Neutrophil (primary cell): Measurements from ENCODE around the gene CNKSR1.

ENCODE experiments used
- H3K27ac ChIP-seq: fragments of 200-600 bp; sonication (generic); 2 replicates; pipeline ENCODE4 v1.5.1; 2016; ENCODE audit warnings: mild to moderate bottlenecking, moderate library complexity
- H3K27me3 ChIP-seq: fragments of 200-600 bp; sonication (generic); 2 replicates; pipeline ENCODE4 v1.6.0; 2016; ENCODE audit warnings: mild to moderate bottlenecking
- H3K36me3 ChIP-seq: fragments of 200-600 bp; sonication (generic); 2 replicates; pipeline ENCODE4 v1.5.1; 2017
- H3K4me1 ChIP-seq, 2 experiments: fragments of 200-600 bp in 1 of 2; sonication (generic) in 1 of 2; 1 replicate in 1 of 2; 2 replicates in 1 of 2; pipeline versions ENCODE4 v1.5.1 to v1.6.1; 2013 to 2016; ENCODE audit warnings: low read depth in 1 of 2, low read length in 1 of 2, mild to moderate bottlenecking in 1 of 2, moderate library complexity in 1 of 2; ENCODE audit not compliant: control insufficient read depth in 1 of 2, insufficient read depth in 1 of 2
- H3K4me3 ChIP-seq, 2 experiments: fragments of 200-600 bp in 1 of 2; sonication (generic) in 1 of 2; 1 replicate in 1 of 2; 2 replicates in 1 of 2; pipeline ENCODE4 v1.5.1; 2013 to 2016; ENCODE audit warnings: low read depth in 1 of 2, low read length in 1 of 2, mild to moderate bottlenecking in 1 of 2, moderate library complexity in 1 of 2
- H3K9me3 ChIP-seq: fragments of 200-600 bp; sonication (generic); 2 replicates; pipeline ENCODE4 v1.5.1; 2016
- TF ChIP-seq, protein P1 (sequence below): fragments of 200-600 bp; sonication (generic); IDR thresholded peaks from 2 replicates; pipeline ENCODE4 v1.5.1; 2016; ENCODE audit warnings: antibody characterized with exemption

CNKSR1 gene

GRCh38 chr1:26148887-26149286 lies 28.4 kb upstream of the CNKSR1 start:
- TF ChIP-seq, protein P1, sequence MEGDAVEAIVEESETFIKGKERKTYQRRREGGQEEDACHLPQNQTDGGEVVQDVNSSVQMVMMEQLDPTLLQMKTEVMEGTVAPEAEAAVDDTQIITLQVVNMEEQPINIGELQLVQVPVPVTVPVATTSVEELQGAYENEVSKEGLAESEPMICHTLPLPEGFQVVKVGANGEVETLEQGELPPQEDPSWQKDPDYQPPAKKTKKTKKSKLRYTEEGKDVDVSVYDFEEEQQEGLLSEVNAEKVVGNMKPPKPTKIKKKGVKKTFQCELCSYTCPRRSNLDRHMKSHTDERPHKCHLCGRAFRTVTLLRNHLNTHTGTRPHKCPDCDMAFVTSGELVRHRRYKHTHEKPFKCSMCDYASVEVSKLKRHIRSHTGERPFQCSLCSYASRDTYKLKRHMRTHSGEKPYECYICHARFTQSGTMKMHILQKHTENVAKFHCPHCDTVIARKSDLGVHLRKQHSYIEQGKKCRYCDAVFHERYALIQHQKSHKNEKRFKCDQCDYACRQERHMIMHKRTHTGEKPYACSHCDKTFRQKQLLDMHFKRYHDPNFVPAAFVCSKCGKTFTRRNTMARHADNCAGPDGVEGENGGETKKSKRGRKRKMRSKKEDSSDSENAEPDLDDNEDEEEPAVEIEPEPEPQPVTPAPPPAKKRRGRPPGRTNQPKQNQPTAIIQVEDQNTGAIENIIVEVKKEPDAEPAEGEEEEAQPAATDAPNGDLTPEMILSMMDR = no peak
- no peaks in the 10 kb centered on the region for H3K36me3 ChIP-seq
- peaks cover 3% of the 10 kb centered on the region for H3K27me3 ChIP-seq
- H3K9me3 ChIP-seq = no peaks in the 10 kb centered on the region
- H3K4me1 ChIP-seq = peaks cover 21 to 32% of the 10 kb centered on the region in 2 experiments
- H3K27ac ChIP-seq = no peak overlapping the region
- no peak overlapping the region for H3K4me3 ChIP-seq

DNA sequence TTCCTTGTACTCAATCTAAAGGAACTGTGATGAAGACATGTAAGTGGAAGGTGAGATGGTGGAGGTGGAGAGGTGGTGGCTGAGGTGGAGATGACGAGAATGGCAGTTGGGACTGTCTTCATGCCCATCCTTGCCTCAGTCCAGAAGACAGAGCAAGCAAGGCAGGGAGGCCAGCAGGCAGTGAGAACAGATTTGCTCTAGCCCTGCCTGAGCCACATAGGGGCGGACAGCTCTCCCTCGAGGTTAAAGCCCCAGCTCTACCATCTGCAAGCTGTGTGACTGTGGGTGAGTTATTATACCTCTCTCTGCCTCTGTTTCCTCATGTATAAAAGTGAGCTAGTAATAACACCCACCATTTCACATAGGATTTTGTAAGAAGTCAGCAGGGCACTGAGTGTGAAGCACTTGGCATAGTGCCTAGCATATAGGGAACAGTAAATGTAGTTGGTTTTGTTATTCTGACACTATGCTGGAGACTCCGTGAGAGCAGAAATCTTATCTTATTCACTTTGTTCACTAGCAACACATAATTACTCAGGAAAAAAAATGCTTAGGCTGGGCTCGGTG lies 23.2 kb upstream of the CNKSR1 start:
- TF ChIP-seq, protein P1 = no peak
- peaks cover 15 to 27% of the 10 kb centered on the region in 2 experiments for H3K4me1 ChIP-seq
- H3K36me3 ChIP-seq = no peaks in the 10 kb centered on the region
- H3K9me3 ChIP-seq = no peaks in the 10 kb centered on the region
- H3K27me3 ChIP-seq = peaks cover 54% of the 10 kb centered on the region
- no peak overlapping the region for H3K4me3 ChIP-seq
- no peak overlapping the region for H3K27ac ChIP-seq

GRCh38 chr1:26154750-26155149 lies 22.5 kb upstream of the CNKSR1 start:
- Histone ChIP-seq H3K27me3 (peaks cover 62% of the 10 kb centered on the region), H3K4me3 (no peak overlapping the region), H3K27ac (no peak overlapping the region), H3K9me3 (no peaks in the 10 kb centered on the region), H3K4me1 (peaks cover 15 to 27% of the 10 kb centered on the region in 2 experiments), H3K36me3 (no peaks in the 10 kb centered on the region)
- TF ChIP-seq, protein P1 = no peak

DNA sequence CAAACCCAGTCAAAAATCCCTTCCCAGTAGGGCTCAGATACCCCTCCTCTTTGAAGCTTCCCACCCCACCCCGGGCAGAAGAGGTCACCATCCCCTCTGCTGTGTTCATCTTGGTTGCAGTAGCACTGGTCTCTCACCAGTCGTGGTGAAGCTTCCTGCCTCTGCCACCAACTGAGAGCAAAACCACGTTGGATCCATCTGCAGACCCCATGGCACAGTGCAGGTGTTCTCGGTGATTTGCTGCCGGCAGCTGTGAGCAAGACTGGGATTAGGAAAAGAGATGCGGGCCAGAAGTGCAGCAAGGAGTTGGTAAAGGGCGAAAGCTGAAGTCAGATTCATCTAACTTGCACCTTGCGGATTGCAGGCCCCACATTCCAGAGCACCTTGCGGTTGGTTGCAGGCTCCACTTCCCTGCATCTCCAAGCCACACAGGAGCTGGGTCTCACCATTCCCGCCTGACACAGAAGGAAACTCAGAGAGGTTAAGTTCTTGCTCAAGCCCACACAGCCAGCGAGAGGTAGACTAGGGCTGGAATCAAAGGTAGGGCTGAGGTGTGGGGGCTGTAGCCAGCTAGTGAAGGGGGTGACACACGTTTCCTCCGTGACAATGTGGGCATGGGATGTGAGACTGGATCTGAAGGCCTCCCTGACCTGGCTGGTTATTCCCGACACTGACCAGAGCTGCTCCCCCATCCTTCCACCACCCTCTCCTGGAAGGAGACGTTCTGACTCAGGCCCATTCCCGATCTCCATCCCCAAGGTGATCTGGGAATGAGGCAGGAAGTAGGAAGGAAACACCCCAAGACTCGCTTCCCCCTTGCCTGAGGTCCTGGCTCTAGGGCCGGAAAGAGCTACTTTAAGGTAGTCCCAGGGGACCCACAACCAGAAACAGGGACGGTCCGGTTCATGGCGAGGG lies 21.7 kb upstream of the CNKSR1 start:
- TF ChIP-seq, protein P1 = no peak
- Histone ChIP-seq H3K27ac (no peak overlapping the region), H3K27me3 (peaks cover 70% of the 10 kb centered on the region), H3K4me1 (peaks cover 15 to 27% of the 10 kb centered on the region in 2 experiments), H3K9me3 (no peaks in the 10 kb centered on the region), H3K36me3 (no peaks in the 10 kb centered on the region), H3K4me3 (no peak overlapping the region)

DNA sequence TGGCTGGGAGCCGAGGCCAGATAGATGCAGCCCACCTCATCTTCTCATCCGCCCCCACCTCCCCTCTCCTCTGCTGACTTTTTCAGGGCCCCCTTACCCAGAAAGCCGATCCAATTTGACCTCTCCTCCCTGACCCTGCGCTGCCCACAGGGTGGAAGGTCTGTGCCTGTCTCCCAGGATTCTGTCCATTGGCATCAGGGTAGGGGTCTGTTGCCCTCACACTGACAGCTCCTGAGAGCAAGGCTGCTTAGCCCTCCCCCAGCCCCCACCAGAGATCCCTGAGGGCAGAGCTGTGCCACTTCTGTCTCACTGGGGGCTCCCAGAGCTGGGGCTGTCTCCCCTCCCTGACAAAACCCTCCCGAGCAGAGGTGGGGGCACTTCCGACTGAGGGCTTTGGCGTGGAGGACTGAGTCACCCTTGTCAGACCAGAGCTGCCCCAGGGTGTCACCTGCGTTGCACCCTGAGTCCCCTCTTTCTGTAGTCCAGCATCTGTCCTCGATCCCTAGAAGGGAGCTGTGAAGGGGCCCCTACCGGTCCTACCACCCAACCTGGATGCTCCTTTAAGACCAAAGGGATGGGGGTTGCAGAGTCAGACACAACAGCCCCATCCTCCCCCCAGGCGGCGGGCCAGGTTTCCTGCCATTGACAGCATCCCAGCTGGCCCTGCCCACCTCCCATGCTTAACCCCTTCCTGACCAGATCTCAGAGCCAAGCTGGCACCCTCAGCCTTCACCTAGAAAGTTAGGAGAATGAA lies 20.8 kb upstream of the CNKSR1 start:
- TF ChIP-seq, protein P1 = no peak
- H3K36me3 ChIP-seq = no peaks in the 10 kb centered on the region
- H3K4me3 ChIP-seq = no peak overlapping the region
- no peaks in the 10 kb centered on the region for H3K9me3 ChIP-seq
- peaks cover 17 to 31% of the 10 kb centered on the region in 2 experiments for H3K4me1 ChIP-seq
- H3K27ac ChIP-seq = no peak overlapping the region
- peaks cover 79% of the 10 kb centered on the region for H3K27me3 ChIP-seq
